ENCODE measurements around the gene RAD51B.

DNA sequence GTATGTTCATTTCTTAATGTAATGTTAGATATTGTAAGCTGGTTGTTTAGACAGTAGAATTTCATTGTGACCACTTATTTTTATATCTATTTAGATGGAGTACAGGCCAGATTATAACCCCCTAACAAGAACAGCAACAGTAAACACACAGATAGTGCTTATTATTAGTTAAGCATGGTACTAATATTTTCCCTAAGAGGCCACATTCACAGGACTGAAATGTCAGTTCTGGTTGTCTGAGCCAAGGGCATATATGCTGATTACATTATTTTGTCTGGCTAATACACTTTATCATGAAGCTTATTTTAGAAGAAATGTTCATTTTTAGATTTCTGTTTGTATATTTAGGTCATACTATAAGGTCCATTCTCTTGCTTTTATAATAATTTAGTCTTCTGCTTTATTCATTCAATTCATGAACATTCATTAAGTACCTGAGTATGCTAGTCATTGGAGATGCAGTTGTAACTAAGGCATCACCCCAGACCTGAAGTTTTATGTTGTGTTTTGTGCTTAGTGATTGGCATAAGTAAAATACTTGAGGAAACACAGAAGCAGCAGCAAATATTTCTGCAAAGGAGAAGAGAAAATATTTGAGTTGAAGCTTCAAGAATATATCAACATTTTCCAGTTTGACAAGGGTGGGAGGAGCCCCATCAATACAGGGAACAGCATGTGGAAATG is 413.7 kb downstream of the RAD51B start:
- TF ChIP-seq, protein P1, sequence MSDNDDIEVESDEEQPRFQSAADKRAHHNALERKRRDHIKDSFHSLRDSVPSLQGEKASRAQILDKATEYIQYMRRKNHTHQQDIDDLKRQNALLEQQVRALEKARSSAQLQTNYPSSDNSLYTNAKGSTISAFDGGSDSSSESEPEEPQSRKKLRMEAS (CRISPR knock-in tag; IDR thresholded peaks at IDR 0.05): no peak
- TF ChIP-seq BCL6 (CRISPR knock-in tag; IDR thresholded peaks at IDR 0.05): no peak
- no peak for TF ChIP-seq POLR2A (conservative IDR thresholded peaks at IDR 0.05)
- TF ChIP-seq CEBPB (tag; IDR thresholded peaks at IDR 0.05): no peak

Data from K562 (cell line).